ENCODE data around the gene MIGA2.

DNA sequence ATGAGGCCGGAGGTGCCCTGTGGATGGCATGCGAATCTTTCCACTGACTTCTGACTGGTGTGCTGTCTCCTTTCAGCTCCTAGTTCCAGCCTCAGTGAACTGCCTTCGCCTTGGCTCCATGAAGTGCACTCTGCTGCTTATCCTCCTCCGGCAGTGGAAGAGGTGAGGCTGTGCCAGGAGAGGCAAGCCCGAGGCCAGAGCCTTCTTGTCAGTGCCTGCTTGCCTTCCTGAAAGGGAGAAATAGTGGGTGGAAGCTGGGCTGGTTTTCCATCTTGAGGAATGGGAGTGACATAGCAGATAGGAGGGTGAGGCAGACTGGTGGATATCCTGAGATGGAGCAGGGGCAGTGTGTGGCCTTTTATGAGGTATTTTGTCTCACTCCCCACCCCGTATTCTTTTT lies 38.0 kb upstream of the MIGA2 start:
- TF ChIP-seq, protein P1, sequence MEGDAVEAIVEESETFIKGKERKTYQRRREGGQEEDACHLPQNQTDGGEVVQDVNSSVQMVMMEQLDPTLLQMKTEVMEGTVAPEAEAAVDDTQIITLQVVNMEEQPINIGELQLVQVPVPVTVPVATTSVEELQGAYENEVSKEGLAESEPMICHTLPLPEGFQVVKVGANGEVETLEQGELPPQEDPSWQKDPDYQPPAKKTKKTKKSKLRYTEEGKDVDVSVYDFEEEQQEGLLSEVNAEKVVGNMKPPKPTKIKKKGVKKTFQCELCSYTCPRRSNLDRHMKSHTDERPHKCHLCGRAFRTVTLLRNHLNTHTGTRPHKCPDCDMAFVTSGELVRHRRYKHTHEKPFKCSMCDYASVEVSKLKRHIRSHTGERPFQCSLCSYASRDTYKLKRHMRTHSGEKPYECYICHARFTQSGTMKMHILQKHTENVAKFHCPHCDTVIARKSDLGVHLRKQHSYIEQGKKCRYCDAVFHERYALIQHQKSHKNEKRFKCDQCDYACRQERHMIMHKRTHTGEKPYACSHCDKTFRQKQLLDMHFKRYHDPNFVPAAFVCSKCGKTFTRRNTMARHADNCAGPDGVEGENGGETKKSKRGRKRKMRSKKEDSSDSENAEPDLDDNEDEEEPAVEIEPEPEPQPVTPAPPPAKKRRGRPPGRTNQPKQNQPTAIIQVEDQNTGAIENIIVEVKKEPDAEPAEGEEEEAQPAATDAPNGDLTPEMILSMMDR (conservative IDR thresholded peaks at IDR 0.05; ENCODE audit: low read depth in 2 of 2), result no peak
- no peak for TF ChIP-seq EZH2phosphoT487 (IDR thresholded peaks at IDR 0.05; ENCODE audit: unreplicated experiment)
- TF ChIP-seq, protein P2, sequence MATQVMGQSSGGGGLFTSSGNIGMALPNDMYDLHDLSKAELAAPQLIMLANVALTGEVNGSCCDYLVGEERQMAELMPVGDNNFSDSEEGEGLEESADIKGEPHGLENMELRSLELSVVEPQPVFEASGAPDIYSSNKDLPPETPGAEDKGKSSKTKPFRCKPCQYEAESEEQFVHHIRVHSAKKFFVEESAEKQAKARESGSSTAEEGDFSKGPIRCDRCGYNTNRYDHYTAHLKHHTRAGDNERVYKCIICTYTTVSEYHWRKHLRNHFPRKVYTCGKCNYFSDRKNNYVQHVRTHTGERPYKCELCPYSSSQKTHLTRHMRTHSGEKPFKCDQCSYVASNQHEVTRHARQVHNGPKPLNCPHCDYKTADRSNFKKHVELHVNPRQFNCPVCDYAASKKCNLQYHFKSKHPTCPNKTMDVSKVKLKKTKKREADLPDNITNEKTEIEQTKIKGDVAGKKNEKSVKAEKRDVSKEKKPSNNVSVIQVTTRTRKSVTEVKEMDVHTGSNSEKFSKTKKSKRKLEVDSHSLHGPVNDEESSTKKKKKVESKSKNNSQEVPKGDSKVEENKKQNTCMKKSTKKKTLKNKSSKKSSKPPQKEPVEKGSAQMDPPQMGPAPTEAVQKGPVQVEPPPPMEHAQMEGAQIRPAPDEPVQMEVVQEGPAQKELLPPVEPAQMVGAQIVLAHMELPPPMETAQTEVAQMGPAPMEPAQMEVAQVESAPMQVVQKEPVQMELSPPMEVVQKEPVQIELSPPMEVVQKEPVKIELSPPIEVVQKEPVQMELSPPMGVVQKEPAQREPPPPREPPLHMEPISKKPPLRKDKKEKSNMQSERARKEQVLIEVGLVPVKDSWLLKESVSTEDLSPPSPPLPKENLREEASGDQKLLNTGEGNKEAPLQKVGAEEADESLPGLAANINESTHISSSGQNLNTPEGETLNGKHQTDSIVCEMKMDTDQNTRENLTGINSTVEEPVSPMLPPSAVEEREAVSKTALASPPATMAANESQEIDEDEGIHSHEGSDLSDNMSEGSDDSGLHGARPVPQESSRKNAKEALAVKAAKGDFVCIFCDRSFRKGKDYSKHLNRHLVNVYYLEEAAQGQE (IDR thresholded peaks at IDR 0.05; ENCODE audit: unreplicated experiment), result no peak
- TF ChIP-seq POLR2AphosphoS5 (IDR thresholded peaks at IDR 0.05; ENCODE audit: low read depth), result no peak
- TF ChIP-seq ZNF114 (CRISPR knock-in tag; IDR thresholded peaks at IDR 0.05), result no peak
- TF ChIP-seq EZH2 (IDR thresholded peaks at IDR 0.05; ENCODE audit: low read depth, unreplicated experiment), result no peak
- TF ChIP-seq, protein P3, sequence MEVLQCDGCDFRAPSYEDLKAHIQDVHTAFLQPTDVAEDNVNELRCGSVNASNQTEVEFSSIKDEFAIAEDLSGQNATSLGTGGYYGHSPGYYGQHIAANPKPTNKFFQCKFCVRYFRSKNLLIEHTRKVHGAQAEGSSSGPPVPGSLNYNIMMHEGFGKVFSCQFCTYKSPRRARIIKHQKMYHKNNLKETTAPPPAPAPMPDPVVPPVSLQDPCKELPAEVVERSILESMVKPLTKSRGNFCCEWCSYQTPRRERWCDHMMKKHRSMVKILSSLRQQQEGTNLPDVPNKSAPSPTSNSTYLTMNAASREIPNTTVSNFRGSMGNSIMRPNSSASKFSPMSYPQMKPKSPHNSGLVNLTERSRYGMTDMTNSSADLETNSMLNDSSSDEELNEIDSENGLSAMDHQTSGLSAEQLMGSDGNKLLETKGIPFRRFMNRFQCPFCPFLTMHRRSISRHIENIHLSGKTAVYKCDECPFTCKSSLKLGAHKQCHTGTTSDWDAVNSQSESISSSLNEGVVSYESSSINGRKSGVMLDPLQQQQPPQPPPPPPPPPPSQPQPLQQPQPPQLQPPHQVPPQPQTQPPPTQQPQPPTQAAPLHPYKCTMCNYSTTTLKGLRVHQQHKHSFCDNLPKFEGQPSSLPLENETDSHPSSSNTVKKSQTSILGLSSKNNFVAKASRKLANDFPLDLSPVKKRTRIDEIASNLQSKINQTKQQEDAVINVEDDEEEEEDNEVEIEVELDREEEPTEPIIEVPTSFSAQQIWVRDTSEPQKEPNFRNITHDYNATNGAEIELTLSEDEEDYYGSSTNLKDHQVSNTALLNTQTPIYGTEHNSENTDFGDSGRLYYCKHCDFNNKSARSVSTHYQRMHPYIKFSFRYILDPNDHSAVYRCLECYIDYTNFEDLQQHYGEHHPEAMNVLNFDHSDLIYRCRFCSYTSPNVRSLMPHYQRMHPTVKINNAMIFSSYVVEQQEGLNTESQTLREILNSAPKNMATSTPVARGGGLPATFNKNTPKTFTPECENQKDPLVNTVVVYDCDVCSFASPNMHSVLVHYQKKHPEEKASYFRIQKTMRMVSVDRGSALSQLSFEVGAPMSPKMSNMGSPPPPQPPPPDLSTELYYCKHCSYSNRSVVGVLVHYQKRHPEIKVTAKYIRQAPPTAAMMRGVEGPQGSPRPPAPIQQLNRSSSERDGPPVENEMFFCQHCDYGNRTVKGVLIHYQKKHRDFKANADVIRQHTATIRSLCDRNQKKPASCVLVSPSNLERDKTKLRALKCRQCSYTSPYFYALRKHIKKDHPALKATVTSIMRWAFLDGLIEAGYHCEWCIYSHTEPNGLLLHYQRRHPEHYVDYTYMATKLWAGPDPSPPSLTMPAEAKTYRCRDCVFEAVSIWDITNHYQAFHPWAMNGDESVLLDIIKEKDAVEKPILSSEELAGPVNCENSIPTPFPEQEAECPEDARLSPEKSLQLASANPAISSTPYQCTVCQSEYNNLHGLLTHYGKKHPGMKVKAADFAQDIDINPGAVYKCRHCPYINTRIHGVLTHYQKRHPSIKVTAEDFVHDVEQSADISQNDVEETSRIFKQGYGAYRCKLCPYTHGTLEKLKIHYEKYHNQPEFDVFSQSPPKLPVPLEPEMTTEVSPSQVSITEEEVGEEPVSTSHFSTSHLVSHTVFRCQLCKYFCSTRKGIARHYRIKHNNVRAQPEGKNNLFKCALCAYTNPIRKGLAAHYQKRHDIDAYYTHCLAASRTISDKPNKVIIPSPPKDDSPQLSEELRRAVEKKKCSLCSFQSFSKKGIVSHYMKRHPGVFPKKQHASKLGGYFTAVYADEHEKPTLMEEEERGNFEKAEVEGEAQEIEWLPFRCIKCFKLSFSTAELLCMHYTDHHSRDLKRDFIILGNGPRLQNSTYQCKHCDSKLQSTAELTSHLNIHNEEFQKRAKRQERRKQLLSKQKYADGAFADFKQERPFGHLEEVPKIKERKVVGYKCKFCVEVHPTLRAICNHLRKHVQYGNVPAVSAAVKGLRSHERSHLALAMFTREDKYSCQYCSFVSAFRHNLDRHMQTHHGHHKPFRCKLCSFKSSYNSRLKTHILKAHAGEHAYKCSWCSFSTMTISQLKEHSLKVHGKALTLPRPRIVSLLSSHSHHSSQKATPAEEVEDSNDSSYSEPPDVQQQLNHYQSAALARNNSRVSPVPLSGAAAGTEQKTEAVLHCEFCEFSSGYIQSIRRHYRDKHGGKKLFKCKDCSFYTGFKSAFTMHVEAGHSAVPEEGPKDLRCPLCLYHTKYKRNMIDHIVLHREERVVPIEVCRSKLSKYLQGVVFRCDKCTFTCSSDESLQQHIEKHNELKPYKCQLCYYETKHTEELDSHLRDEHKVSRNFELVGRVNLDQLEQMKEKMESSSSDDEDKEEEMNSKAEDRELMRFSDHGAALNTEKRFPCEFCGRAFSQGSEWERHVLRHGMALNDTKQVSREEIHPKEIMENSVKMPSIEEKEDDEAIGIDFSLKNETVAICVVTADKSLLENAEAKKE (CRISPR knock-in tag; IDR thresholded peaks at IDR 0.05), result no peak
- TF ChIP-seq CREB1 (CRISPR knock-in tag; IDR thresholded peaks at IDR 0.05; ENCODE audit: low read depth), result no peak
- no peak for TF ChIP-seq JUNB (IDR thresholded peaks at IDR 0.05; ENCODE audit: unreplicated experiment)
- no peak for TF ChIP-seq ZNF331 (CRISPR knock-in tag; IDR thresholded peaks at IDR 0.05; ENCODE audit: low read depth)
- no peak for TF ChIP-seq NANOG (IDR thresholded peaks at IDR 0.05; ENCODE audit: borderline replicate concordance)
- no peak for TF ChIP-seq STAT1 (IDR thresholded peaks at IDR 0.05; ENCODE audit: unreplicated experiment)
- TF ChIP-seq, protein P4, sequence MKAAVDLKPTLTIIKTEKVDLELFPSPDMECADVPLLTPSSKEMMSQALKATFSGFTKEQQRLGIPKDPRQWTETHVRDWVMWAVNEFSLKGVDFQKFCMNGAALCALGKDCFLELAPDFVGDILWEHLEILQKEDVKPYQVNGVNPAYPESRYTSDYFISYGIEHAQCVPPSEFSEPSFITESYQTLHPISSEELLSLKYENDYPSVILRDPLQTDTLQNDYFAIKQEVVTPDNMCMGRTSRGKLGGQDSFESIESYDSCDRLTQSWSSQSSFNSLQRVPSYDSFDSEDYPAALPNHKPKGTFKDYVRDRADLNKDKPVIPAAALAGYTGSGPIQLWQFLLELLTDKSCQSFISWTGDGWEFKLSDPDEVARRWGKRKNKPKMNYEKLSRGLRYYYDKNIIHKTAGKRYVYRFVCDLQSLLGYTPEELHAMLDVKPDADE (IDR thresholded peaks at IDR 0.05), result no peak
